NCI-H1930 (cell line): ENCODE data around the gene WDR12.
A peak's percentile ranks its signal among the peaks of the same experiment; 100 is the strongest.
"Not testable (repeated sequence)": the region's sequence is repeated elsewhere in the genome, so short reads cannot be mapped to it uniquely, and the experiment has no call there.

Experiments used
- DNase-seq, 2 experiments: peaks; one replicate each; lab custom pipeline; 2025; lab: John Stamatoyannopoulos, UW

Gene WDR12

DNA sequence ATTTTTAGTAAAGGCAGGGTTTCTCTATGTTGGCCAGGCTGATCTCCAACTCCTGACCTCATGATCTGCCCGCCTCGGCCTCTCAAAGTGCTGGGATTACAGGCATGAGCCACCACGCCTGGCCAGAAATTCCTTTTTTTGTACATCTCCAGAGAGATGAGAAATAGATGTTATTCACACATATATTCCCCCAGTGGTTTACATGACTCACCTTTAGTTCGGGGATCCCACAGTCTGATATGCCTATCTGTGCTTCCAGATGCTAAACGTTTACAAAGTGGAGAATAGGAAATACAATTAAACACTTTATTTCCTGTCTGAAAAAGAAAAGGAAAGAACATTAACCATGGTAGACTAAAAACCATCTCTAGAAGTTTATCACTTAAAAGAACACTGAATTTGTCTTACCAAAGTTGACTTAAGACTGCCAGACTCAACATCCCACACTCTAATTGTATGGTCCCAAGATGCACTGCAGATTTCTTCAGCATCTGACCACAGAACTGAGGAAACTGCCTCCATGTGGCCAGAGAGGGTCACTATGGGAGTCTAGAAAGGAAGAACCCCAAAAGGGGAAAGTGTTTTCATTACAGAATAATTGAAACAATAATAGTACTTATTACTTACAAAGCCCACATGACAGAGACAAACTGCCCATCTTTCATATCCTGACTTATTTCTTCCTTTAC is 27.3 kb downstream of the WDR12 start:
- DNase-seq = no peak

DNA sequence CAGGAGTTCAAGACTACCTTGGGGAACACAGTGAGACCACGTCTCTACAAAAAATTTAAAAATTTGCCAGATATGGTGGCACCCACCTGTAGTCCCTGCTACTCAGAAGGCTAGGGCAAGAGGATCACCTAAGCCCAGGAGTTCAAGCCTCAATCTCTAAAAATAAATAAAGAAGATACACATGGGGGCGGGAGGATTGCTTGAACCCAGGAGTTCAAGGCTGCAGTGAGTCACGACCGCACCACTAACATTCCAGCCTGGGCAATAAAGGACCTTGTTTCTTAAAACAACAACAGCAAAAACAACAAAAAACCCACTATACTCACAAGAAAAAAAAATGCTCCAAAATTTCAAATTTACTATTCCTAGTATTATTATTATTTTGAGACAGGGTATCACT is 29.9 kb downstream of the WDR12 start:
- DNase-seq = no peak

DNA sequence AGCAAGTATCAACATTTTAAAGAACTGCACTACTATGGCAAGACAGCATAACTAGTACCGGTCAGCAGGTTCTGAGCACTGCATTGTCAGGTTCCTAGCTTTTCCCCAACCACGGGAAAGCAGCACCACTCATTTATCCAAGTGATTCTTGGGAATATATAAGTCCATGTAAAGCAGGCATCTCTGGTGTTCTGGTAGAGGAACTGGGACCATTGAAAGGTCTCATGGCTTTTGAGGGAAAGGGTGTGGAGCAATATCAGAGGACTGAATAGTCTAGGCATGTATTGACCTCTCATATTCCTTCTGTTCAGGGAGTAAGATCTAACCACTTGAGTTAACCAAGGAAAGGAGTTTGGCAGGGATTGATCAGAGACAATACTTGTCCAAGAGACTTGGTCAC is 33.8 kb downstream of the WDR12 start:
- no peak for DNase-seq

DNA sequence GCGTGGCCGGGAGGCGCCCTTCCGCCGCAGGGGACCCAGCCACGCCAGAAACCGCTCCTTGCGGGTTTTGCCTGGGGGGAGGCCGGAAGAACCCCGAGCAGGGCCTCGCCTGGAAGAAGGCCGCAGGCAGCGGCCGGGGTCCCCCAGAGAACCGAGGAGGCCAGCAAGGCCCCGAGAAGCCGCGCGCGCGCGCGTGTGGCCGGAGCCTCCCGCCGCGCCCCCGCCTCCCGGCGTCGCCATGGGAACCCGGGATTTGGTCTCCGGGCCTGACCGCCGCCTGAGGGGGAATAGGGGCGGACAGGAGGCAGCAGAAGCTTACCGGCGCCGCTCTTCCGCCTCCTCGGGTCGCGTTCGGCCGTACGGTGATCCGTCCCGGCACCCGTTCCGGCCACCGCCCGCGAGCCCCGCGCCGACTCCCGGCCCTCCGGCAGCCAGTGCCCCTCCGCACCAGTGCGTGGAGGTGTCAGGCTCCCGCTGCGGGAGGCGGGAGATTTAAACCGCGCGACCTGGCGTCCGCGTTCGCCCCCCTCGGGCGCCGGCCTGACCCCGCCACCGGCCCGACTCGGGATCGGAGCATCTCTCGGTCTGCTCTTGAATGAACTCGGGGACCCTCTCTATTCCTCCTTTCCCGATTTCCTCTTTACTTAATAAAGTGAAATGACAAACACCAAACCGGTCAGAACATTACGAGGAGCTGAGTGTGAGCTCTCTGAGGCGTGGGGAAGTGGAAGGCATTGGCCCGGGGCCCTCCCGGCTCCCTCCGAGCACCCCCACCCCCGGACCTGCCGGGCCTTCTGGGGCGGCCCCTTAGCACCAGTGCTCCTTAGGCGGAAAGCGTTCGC is 40.0 kb downstream of the WDR12 start, which contains the start of gene ICA1L:
Gene ICA1L, minus strand, starts transcription at position 467 of the 842 bp plus-strand sequence. CDS start 42,757 bp downstream, outside the sequence.
- peak; percentile 72 for DNase-seq

DNA sequence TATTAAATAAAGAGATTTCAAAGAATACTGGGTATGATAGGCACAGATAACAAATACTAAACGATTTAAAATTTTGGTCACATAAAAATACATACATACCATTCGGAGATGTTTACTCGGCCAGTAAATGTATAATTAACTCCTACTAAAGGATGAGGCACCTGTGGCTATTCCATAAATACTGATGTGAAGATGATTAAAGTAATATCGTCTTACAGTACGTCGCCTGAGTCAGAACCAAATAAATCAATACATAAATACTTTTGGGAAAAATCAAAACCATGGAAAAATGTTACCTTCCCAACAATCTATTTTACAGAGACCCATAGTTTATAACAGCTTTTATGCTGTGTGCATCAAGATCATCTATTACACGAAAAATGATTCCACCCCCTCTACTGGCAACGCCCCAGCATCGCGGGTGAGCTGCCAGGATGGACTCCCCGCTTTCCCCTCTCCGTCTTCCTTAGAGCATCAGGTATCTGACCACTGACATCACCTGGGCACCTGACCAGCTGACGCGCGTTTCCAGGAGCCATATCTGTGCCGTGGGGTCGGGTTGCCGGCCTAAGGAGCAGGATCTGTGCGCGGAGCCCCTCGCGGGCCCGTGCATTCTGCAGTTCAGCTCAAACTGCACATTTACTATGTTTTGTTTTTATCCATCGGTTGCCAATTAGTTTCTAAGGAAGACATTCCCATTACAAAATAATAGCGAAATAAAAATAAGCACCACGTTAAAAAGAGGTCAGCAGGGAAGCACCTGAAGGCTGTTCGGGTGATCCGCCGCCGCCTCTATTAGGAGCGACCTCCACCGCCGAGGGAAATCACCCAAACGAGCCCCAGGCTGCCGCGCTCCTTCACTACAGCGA is 40.8 kb downstream of the WDR12 start:
- peak; percentile 85 to 86 for DNase-seq

DNA sequence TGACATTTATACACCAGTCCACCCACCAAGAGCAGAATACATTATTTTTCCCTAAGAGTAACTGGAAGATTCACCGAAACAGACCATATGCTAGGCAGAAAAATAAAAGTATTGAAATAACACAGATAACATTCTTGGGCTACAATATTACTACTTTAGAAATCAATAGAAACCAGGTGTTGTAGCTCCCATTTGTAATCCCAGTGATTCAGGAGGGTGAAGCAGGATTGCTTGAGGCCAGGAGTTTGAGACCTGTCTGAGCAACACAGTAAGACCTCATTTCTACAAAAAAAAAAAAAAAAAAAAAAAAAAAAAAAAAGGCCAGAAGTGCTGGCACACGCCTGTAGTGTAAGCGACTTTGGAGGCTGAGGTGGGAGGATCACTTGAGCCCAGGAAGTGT is 49.5 kb downstream of the WDR12 start:
- no peak for DNase-seq

DNA sequence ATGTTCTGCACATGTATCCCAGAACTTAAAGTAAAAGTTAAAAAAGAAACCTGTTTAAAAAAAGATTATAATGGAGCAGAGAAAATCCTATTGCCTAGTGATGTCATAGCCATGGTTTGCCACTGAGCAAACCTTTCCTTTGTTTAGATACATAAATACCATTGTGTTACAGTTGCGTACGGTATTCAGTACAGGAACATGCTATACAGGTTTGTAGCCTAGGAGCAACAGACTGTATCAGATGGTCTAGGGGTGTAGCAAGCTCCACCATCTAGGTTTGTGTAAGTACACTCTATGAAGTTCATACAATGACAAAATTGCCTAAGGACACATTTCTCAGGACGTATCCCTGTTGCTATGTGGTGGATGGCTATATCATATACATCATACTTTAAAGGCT is 52.9 kb downstream of the WDR12 start:
- DNase-seq = no peak

DNA sequence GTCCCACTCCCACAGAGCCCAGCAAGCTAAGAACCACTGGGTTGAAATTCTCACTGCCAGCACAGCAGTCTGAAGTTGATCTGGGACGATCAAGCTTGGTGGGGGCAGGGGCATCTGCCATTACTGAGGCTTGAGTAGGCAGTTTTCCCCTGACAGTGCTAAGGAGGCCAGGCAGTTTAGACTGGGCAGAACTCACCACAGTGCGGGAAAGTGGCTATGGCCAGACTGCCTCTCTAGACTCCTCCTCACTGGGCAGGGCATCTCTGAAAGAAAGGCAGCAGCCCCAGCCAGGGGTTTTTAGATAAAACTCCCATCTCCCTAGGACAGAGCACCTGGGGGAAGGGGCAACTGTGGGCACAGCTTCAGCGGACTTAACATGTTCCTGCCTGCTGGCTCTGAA is 62.1 kb downstream of the WDR12 start:
- not testable (repeated sequence) for DNase-seq

DNA sequence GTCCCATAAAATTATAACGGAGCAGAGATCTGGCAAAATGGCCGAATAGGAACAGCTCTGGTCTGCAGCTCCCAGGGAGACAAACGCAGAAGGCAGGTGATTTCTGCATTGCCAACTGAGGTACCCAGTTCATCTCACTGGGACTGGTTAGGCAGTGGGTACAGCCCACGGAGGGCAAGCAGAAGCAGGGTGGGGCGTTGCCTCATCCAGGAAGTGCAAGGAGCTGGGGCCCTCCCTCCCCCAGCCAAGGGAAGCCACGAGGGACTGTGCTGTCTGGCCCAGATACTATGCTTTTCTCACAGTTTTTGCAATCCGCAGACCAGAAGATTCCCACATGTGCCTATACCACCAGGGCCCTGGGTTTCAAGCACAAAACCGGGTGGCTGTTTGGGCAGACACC is 62.7 kb downstream of the WDR12 start:
- no peak for DNase-seq

DNA sequence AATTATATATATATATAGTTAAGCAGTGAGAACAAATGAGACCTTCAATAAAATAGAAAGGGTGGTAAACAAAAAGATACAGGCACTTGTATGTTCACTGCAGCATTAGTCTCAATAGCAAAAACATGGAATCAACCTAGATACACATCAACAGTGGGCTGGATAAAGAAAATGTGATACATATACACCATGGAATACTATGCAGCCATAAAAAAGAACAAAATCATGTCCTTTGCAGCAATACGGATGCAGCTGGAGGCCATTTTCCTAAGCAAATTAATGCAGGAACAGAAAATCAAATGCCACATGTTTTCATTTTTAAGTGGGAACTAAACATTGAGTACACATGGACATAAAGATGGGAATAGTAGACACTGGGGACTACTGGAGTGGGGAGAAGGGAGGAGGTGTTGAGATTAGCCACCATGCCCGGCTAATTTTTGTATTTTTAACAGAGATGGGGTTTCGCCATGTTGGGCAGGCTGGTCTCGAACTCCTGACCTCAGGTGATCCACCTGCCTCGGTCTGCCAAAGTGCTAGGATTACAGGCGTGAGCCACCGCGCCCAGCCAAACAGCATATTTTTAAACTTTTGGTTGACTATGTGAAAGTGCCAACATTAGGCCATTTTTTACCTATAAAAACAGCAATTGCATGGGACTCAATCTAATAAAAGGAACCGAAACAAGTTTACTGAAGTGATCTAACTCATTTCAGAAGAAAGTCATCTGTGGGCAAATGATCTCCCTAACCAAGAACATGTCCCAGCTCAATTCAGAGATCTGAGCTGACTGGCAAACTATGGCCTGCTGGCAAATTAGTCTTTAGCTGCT is 63.6 kb downstream of the WDR12 start:
- DNase-seq = no peak

DNA sequence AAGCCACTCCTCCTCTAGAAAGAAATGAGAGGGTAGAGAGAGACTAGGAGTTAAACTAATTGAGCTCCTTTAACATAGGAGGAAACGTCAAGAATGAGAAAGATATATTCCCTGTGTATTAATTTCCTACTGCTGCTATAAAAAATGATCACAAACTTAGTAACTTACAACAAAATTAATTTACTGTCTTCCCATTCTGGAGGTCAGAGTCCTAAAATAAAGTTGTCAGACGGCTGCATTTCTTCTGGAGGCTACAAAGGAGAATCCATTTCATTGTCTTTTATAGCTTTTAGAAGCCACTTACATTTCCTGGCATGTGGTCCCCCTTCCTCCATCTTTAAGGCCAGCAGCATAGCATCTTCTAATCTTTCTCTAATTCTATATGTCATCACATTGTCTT is 66.8 kb downstream of the WDR12 start:
- no peak for DNase-seq

DNA sequence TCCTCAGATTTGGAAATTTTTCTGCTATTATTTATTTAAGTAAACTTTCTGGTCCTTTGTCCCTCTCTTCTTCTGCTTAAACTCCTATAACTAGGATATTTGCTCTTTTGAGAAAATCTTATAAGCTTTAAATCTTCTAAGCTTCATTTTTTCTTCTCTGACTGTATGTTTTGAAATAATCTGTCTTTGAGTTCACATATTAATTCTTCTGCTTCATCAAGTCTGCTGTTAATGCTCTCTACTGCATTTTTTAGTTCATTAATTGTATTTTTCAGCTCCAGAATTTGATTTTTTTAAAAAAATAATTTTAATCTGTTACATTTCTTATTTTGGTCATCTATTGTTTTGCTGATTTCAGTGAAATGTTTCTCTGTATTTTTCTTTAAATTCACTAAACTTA is 68.8 kb downstream of the WDR12 start:
- no peak for DNase-seq

DNA sequence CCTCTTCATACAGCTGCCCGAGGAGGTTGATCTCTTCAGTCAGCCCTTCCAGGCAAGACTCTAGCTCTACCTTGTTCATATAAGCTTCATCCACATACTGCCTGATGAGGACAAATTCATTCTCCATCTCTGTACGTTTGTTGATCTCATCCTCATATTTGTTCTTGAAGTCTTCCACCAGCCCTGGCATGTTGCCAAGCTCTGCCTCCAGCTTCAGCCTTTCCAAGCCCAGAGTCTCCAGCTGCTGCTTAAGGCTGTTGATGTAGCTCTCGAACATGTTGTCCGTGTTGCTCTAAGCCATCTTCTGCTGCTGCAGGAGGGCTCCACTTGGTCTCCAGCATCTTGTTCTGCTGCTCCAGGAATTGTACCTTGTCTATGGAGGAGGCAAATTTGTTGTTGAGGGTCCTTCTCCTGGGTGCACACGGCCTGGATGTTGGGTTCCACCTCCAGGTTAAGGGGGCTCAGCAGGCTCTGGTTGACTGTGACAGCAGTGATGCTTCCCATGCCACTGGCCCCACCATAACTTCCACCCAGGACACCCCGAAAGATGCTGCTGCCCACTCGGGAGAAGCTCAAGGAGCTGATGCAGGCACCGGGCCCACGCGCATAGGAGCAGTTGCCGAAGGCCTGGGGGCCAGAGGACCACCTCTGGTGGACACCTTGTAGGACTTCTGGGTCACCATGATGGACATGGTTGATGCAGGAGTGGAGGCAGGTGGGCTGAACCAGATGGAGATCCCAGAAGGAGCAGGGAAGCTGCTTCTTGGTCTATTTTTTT is 70.2 kb downstream of the WDR12 start:
- no peak for DNase-seq

DNA sequence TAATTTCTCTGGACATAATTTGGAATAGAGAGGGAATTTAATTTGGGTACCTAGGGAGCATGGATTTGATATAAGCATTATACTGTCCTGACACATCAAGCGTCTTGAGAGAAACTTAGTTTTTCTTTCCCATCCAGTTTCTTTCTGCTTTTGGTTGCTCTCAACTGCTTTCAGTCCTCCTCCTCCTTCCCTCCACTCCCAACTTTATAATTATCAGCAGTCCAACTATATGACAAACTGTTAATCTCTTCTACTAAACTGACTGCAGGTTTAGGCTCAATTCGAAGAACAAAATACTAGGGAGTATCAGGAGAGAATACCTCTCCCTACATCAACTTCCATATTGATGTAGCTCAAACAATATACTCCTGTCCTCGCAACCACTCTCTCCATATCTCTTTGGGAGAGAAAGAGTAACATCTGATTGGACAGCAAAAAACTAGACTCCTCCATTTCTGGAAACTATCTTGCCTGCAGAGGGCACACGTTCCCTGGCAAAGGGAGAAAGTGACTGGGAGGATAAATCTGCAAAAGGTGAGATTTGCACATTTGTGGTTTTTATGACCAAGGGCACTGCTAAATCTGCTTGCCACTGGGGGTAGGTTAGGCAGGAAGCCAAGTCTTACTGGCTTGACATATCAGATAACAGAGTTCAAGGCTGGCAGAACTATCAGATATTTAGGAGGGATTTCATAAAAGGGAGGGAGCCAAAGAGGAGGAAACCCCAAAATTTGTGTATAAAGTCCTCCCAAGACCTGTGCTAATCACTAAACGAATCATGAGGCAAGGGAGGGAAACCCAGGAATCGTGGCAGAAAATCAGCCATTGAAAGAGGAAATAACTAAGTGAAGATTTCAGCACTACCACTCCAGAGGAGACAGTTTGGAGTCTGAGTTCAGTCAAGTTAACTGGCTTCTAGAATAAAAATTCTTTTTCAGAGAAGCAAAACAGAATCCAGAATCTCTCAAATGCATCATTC is 79.9 kb downstream of the WDR12 start:
- no peak for DNase-seq

DNA sequence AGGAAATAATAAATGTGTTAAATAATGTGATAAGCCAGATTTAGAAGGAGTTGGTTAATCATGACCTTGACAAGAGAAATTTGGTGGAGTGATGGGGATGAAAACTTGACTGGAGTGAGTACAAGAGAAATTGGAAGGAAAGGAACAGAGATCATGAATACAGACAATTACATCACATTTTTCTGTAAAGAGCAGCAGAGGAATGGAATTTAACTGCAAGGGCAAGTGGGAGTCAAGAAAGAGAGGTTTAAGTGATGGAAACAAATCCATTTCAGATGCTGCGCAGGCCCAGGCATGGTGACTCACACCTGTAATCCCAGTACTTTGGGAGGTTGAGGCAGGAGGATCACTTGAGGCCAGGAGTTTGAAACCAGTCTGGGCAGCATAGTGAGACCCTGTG is 86.6 kb downstream of the WDR12 start:
- no peak for DNase-seq
